ENCODE data around the gene SAMD15. TPM values are rescaled to one million over a fixed set of nuclear protein-coding genes. Genes with fewer than 3 reads are reported as not detected.

The SAMD15 gene
- total RNA-seq, 1 experiment from 2014 or later, result 0.42 TPM

DNA sequence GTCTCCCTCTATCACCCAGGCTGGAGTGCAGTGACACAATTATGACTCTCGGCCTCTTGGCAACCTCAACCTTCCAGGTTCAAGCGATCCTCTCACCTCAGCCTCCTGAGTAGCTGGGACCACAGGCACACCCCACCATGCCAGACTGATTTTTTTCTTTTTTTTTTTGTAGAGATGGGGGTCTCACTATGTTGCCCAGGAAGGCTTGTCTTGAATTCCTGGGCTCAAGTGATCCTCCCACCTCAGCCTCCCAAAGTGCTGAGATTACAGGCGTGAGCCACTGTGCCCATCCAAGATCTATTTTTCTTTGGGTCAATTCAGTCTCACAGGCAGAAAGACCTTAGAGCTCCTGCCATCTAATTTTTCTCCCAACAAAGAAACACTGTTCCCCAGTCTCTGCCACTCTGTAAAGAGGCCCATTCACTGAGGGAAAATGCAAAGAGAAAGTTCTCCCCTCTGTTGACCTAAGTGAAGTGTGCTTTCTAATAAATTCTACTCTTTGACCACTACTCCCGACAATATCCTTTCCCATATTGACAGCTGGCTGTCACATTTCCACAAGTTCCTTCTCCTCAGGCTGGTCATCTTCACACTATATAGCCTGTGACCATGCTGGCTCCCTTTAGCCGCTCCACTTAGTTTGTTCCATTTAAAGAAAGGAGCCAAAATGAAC lies 23.6 kb upstream of the SAMD15 start (continued):
- TF ChIP-seq, protein P1, sequence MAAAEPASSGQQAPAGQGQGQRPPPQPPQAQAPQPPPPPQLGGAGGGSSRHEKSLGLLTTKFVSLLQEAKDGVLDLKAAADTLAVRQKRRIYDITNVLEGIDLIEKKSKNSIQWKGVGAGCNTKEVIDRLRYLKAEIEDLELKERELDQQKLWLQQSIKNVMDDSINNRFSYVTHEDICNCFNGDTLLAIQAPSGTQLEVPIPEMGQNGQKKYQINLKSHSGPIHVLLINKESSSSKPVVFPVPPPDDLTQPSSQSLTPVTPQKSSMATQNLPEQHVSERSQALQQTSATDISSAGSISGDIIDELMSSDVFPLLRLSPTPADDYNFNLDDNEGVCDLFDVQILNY (CRISPR knock-in tag; IDR thresholded peaks at IDR 0.05), result no peak

DNA sequence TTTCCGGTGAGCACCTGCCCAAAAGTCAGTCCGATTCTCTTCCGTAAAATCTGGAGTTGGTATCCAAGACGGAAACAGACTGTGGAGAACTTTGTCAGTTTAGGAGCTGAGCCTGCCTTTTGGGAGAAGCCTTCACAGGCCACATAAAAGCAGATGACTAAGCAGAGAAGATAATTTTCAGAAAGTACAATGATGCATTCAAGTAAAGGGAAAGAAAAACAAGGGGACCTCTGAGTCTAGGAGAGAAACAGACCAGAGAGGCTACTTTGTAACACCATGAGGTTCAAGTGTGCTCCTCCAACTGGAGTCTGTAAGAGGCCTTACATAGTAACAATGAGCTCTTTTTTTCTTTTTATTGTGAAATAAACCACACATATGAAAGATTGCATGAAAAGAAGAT lies 21.4 kb upstream of the SAMD15 start:
- CTCF ChIA-PET, result no interaction called here
- POLR2A ChIA-PET, result no interaction called here
- no peak overlapping the region for H3K4me3 Mint-ChIP-seq

DNA sequence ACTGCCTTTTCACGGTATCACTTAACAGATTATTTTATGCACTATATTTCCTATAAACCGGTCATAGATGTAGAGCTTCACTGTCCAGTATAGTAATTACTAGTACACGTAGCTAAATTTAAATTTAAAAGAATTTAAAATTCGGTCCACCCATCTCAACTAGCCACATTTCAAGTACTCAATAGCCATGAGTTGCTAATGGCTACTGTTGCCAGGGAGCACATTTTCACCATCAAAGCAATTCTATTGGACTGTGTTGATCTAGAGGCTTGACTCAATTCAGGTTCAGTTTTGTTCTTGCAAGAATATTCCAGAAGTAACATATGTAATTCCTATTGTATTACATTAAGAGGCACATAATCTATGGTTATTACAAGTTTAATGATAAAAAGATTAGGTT lies 20.3 kb upstream of the SAMD15 start:
- no peaks in the 10 kb centered on the region for H3K4me1 Mint-ChIP-seq
- no peaks in the 10 kb centered on the region for H3K27me3 Mint-ChIP-seq (ENCODE audit: low read depth)
- H3K27ac Mint-ChIP-seq, result no peak overlapping the region
- no peaks in the 10 kb centered on the region for H3K36me3 Mint-ChIP-seq
- ChIA-PET CTCF (no interaction called here), POLR2A (no interaction called here)
- no peak for DNase-seq (ENCODE audit: low spot score)
- no peak for TF ChIP-seq GTF2I (CRISPR knock-in tag; conservative IDR thresholded peaks at IDR 0.05)
- TF ChIP-seq, protein P2, sequence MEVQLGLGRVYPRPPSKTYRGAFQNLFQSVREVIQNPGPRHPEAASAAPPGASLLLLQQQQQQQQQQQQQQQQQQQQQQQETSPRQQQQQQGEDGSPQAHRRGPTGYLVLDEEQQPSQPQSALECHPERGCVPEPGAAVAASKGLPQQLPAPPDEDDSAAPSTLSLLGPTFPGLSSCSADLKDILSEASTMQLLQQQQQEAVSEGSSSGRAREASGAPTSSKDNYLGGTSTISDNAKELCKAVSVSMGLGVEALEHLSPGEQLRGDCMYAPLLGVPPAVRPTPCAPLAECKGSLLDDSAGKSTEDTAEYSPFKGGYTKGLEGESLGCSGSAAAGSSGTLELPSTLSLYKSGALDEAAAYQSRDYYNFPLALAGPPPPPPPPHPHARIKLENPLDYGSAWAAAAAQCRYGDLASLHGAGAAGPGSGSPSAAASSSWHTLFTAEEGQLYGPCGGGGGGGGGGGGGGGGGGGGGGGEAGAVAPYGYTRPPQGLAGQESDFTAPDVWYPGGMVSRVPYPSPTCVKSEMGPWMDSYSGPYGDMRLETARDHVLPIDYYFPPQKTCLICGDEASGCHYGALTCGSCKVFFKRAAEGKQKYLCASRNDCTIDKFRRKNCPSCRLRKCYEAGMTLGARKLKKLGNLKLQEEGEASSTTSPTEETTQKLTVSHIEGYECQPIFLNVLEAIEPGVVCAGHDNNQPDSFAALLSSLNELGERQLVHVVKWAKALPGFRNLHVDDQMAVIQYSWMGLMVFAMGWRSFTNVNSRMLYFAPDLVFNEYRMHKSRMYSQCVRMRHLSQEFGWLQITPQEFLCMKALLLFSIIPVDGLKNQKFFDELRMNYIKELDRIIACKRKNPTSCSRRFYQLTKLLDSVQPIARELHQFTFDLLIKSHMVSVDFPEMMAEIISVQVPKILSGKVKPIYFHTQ (CRISPR knock-in tag; IDR thresholded peaks at IDR 0.05), result no peak
- TF ChIP-seq ZNF138 (CRISPR knock-in tag; conservative IDR thresholded peaks at IDR 0.05), result no peak
- TF ChIP-seq, protein P3, sequence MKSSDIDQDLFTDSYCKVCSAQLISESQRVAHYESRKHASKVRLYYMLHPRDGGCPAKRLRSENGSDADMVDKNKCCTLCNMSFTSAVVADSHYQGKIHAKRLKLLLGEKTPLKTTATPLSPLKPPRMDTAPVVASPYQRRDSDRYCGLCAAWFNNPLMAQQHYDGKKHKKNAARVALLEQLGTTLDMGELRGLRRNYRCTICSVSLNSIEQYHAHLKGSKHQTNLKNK (CRISPR knock-in tag; IDR thresholded peaks at IDR 0.05), result no peak
- no peak for TF ChIP-seq ZNF423 (CRISPR knock-in tag; IDR thresholded peaks at IDR 0.05)
- TF ChIP-seq TP53 (CRISPR knock-in tag; IDR thresholded peaks at IDR 0.05), result no peak
- TF ChIP-seq GRHL2 (CRISPR knock-in tag; IDR thresholded peaks at IDR 0.05; ENCODE audit: insufficient replicate concordance, severe bottlenecking), result no peak
- TF ChIP-seq TEAD1 (CRISPR knock-in tag; IDR thresholded peaks at IDR 0.05), result no peak
- TF ChIP-seq JUN (CRISPR knock-in tag; IDR thresholded peaks at IDR 0.05), result no peak
- no peak for TF ChIP-seq FOXP1 (CRISPR knock-in tag; IDR thresholded peaks at IDR 0.05; ENCODE audit: borderline replicate concordance)
- H3K9me3 Mint-ChIP-seq, result no peaks in the 10 kb centered on the region
- ATAC-seq, result no peak
- no peak overlapping the region for H3K4me3 Mint-ChIP-seq

More for the DNA sequence above, 21.4 kb upstream of the SAMD15 start:
- Mint-ChIP-seq H3K27ac (peak overlapping the region; percentile 23; the same call in 1 of the 2 replicates), H3K36me3 (no peaks in the 10 kb centered on the region), H3K27me3 (ENCODE audit: low read depth) (no peaks in the 10 kb centered on the region), H3K9me3 (no peaks in the 10 kb centered on the region), H3K4me1 (no peaks in the 10 kb centered on the region)
- ATAC-seq (no peak), DNase-seq (ENCODE audit: low spot score) (no peak)
- TF ChIP-seq, protein P4, sequence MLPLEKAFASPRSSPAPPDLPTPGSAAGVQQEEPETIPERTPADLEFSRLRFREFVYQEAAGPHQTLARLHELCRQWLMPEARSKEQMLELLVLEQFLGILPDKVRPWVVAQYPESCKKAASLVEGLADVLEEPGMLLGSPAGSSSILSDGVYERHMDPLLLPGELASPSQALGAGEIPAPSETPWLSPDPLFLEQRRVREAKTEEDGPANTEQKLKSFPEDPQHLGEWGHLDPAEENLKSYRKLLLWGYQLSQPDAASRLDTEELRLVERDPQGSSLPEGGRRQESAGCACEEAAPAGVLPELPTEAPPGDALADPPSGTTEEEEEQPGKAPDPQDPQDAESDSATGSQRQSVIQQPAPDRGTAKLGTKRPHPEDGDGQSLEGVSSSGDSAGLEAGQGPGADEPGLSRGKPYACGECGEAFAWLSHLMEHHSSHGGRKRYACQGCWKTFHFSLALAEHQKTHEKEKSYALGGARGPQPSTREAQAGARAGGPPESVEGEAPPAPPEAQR (CRISPR knock-in tag; IDR thresholded peaks at IDR 0.05), result no peak
- TF ChIP-seq, protein P5, sequence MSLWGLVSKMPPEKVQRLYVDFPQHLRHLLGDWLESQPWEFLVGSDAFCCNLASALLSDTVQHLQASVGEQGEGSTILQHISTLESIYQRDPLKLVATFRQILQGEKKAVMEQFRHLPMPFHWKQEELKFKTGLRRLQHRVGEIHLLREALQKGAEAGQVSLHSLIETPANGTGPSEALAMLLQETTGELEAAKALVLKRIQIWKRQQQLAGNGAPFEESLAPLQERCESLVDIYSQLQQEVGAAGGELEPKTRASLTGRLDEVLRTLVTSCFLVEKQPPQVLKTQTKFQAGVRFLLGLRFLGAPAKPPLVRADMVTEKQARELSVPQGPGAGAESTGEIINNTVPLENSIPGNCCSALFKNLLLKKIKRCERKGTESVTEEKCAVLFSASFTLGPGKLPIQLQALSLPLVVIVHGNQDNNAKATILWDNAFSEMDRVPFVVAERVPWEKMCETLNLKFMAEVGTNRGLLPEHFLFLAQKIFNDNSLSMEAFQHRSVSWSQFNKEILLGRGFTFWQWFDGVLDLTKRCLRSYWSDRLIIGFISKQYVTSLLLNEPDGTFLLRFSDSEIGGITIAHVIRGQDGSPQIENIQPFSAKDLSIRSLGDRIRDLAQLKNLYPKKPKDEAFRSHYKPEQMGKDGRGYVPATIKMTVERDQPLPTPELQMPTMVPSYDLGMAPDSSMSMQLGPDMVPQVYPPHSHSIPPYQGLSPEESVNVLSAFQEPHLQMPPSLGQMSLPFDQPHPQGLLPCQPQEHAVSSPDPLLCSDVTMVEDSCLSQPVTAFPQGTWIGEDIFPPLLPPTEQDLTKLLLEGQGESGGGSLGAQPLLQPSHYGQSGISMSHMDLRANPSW (CRISPR knock-in tag; conservative IDR thresholded peaks at IDR 0.05; ENCODE audit: low read depth), result no peak
- TF ChIP-seq TP53 (CRISPR knock-in tag; IDR thresholded peaks at IDR 0.05), result no peak
- TF ChIP-seq, protein P3 (CRISPR knock-in tag; IDR thresholded peaks at IDR 0.05), result no peak

Data from WTC11 (cell line).